NB4 (cell line): ENCODE data around the gene ST8SIA2.

ENCODE experiments used
- CTCF ChIP-seq: IDR thresholded peaks from one replicate; pipeline ENCODE4 v1.5.1; 2012; ENCODE audit warnings: low read depth, low read length
- MAX ChIP-seq: IDR thresholded peaks from 2 replicates; pipeline ENCODE4 v1.6.1; 2011; ENCODE audit warnings: low read depth, low read length
- MYC ChIP-seq: IDR thresholded peaks from 2 replicates; pipeline ENCODE4 v1.6.1; 2011; ENCODE audit warnings: low read depth, low read length
- POLR2A ChIP-seq: IDR thresholded peaks from 2 replicates; pipeline ENCODE4 v1.6.1; 2011; ENCODE audit warnings: mild to moderate bottlenecking; ENCODE audit not compliant: insufficient read length; ENCODE audit errors: extremely low read depth

GRCh38 chr15:92495446-92495845 is 101.8 kb downstream of the ST8SIA2 start:
- TF ChIP-seq CTCF, result no peak
- no peak for TF ChIP-seq POLR2A
- TF ChIP-seq MAX, result no peak
- TF ChIP-seq MYC, result no peak
